Caco-2 (cell line): ENCODE measurements around the gene MRPL33. TPM values are rescaled to one million over a fixed set of nuclear protein-coding genes. Genes with fewer than 3 reads are reported as not detected.
A peak's percentile ranks its signal among the peaks of the same experiment; 100 is the strongest.

ENCODE experiments used
- BruUV-seq: library from RNA; stranded (reverse); fragments of 400-500 nt; replicated peaks from 2 replicates; lab custom pipeline; 2021; lab: Mats Ljungman, UMichigan
- CTCF ChIA-PET: fragments of 300-600 bp; sonication (Branson Sonifier 250); formaldehyde crosslinking; loops from one replicate; lab custom pipeline; 2022; ENCODE audit warnings: antibody characterized with exemption; lab: Charles Lee
- POLR2A ChIA-PET: fragments of 300-600 bp; sonication (Branson Sonifier 250); formaldehyde crosslinking; loops from one replicate; lab custom pipeline; 2022; ENCODE audit warnings: antibody characterized with exemption; lab: Charles Lee
- DNase-seq, 2 experiments: peaks; one replicate each; pipeline versions ENCODE4 v3.0.0 to v3.0.0-alpha.2; 2020 to 2022
- H3K27me3 ChIP-seq: replicated peaks from 2 replicates; pipeline ENCODE4 v1.6.0; 2011; ENCODE audit warnings: low read length; ENCODE audit not compliant: control insufficient read depth, insufficient read depth
- H3K36me3 ChIP-seq: 2 replicates; pipeline ENCODE4 v1.5.1; 2011; ENCODE audit warnings: low read length; ENCODE audit not compliant: control insufficient read depth, insufficient read depth
- H3K4me1 ChIP-seq: fragments of 250-450 bp; sonication (Bioruptor Pico); 2 replicates; pipeline ENCODE4 v1.5.1; 2020; ENCODE audit warnings: mild to moderate bottlenecking
- H3K4me3 ChIP-seq: 2 replicates; pipeline ENCODE4 v1.5.1; 2011; ENCODE audit warnings: low read depth, mild to moderate bottlenecking, control low read depth, low read length
- H3K9me3 ChIP-seq: fragments of 250-450 bp; sonication (Bioruptor Pico); 2 replicates; pipeline ENCODE4 v1.5.1; 2020; ENCODE audit warnings: mild to moderate bottlenecking, moderate library complexity
- H3K27ac Mint-ChIP-seq: one replicate; pipeline ENCODE4 v1.8.0; 2022; ENCODE audit warnings: mixed read lengths; ENCODE audit not compliant: unreplicated experiment
- H3K27me3 Mint-ChIP-seq: one replicate; pipeline ENCODE4 v1.8.0; 2022; ENCODE audit warnings: mixed read lengths; ENCODE audit not compliant: insufficient read depth, unreplicated experiment
- H3K36me3 Mint-ChIP-seq: one replicate; pipeline ENCODE4 v1.8.0; 2022; ENCODE audit warnings: mild to moderate bottlenecking, mixed read lengths; ENCODE audit not compliant: insufficient read depth, unreplicated experiment
- H3K4me1 Mint-ChIP-seq: one replicate; pipeline ENCODE4 v1.8.0; 2022; ENCODE audit warnings: low read depth, mixed read lengths; ENCODE audit not compliant: unreplicated experiment
- H3K4me3 Mint-ChIP-seq: one replicate; pipeline ENCODE4 v1.8.0; 2022; ENCODE audit warnings: mild to moderate bottlenecking, moderate library complexity, mixed read lengths; ENCODE audit not compliant: unreplicated experiment
- H3K9me3 Mint-ChIP-seq: one replicate; pipeline ENCODE4 v1.8.0; 2022; ENCODE audit warnings: mixed read lengths; ENCODE audit not compliant: unreplicated experiment
- CTCF ChIP-seq, 2 experiments: fragments of 200-600 bp in 1 of 2; IDR thresholded peaks; 1 replicate in 1 of 2; 2 replicates in 1 of 2; pipeline versions ENCODE4 v1.5.1 to v1.8.0; 2011 to 2022; ENCODE audit warnings: antibody characterized with exemption in 1 of 2, control low read depth in 1 of 2, inconsistent platforms in 1 of 2, low read depth in 1 of 2, low read length in 1 of 2, mild to moderate bottlenecking in 1 of 2, moderate library complexity in 1 of 2; ENCODE audit not compliant: insufficient read depth in 1 of 2, severe bottlenecking in 1 of 2, unreplicated experiment in 1 of 2
- intact Hi-C: fragments of 100-400 bp; cut with micrococcal nuclease; formaldehyde crosslinking; loops from one replicate; pipeline ENCODE4 v1.10.0; 2022; ENCODE audit not compliant: unreplicated experiment
- total RNA-seq: library from RNA; stranded (reverse); gene quantifications from 2 replicates; pipeline ENCODE4 v1.2.3, GENCODE V29; 2022

Gene MRPL33
- total RNA-seq, 1 experiment from 2014 or later = 84.9 TPM

DNA sequence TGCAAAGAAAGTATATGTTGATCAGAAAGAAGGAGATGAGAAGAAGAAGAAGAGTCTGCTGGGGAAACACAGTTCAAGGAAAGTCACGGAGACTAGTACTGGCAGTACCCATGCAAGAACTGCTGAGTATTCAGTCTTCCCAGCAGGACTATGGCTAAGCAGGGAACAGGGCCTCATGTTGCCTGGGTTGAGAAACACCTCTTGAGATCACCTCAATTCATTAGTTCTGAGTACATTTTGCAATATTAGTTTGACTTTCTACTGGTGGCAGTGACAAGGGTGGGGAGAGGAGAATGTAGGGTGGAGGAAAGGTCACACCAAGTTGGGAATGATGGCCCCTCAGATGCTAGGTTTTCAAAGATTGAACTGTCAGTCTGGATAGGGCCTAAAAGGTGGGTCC lies 50.5 kb downstream of the MRPL33 start:
- TF ChIP-seq CTCF (IDR thresholded peaks at IDR 0.05; ENCODE audit: insufficient read depth in 1 of 2, low read depth in 1 of 2, low read length in 1 of 2, severe bottlenecking in 1 of 2, unreplicated experiment in 1 of 2) = no peak
- 0 out of 2 replicates have a peak, but pooled peaks cover 6% of the 10 kb centered on the region for H3K9me3 ChIP-seq
- peaks cover 22% of the 10 kb centered on the region for H3K9me3 Mint-ChIP-seq
- H3K4me3 ChIP-seq = no peak overlapping the region
- no peaks in the 10 kb centered on the region for H3K27me3 Mint-ChIP-seq
- H3K27ac Mint-ChIP-seq = no peak overlapping the region
- no peak for DNase-seq
- peaks cover 5% of the 10 kb centered on the region for H3K36me3 Mint-ChIP-seq
- CTCF ChIA-PET = no interaction called here
- no peaks in the 10 kb centered on the region for H3K4me1 Mint-ChIP-seq
- intact Hi-C loops = no loop called here
- no peaks in the 10 kb centered on the region for H3K27me3 ChIP-seq
- H3K4me3 Mint-ChIP-seq = no peak overlapping the region
- POLR2A ChIA-PET = no interaction called here
- H3K36me3 ChIP-seq = no peaks in the 10 kb centered on the region
- H3K4me1 ChIP-seq = no peaks in the 10 kb centered on the region
- BruUV-seq = no TSS peak

DNA sequence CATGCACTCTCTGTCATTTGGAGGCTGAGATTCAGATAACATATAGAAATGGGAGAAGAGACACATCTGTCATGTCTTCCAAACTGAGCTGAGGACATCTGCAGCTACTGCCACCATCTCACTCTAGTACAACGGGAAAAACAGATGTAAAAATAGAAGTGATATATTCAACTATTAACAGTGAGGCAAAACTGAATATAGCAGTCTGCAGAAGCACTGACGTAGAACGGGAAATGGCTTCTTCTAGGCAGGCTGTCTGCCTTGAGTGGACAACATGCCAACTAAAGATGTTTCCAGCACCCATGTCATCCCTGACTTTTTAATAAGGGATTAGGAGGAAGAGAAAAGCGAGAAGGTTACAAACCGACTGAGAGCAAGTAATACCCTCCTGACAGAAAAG lies 51.6 kb downstream of the MRPL33 start:
- BruUV-seq = no TSS peak
- H3K4me1 ChIP-seq = no peaks in the 10 kb centered on the region
- H3K4me3 ChIP-seq = no peak overlapping the region
- CTCF ChIA-PET = no interaction called here
- POLR2A ChIA-PET = no interaction called here
- H3K27me3 ChIP-seq = no peaks in the 10 kb centered on the region
- intact Hi-C loops = no loop called here
- Mint-ChIP-seq H3K36me3 (peaks cover 5% of the 10 kb centered on the region), H3K4me3 (no peak overlapping the region), H3K4me1 (peaks cover 5% of the 10 kb centered on the region), H3K27me3 (no peaks in the 10 kb centered on the region), H3K9me3 (peaks cover 22% of the 10 kb centered on the region), H3K27ac (peak overlapping the region; percentile 25)
- H3K36me3 ChIP-seq = no peaks in the 10 kb centered on the region
- 0 out of 2 replicates have a peak, but pooled peaks cover 6% of the 10 kb centered on the region for H3K9me3 ChIP-seq
- DNase-seq = no peak
- no peak for TF ChIP-seq CTCF (IDR thresholded peaks at IDR 0.05; ENCODE audit: insufficient read depth in 1 of 2, low read depth in 1 of 2, low read length in 1 of 2, severe bottlenecking in 1 of 2, unreplicated experiment in 1 of 2)

GRCh38 chr2:27823569-27823968 lies 52.0 kb downstream of the MRPL33 start:
- H3K9me3 Mint-ChIP-seq = peaks cover 22% of the 10 kb centered on the region
- CTCF ChIA-PET = no interaction called here

More at GRCh38 chr2:27823569-27823968, 52.0 kb downstream of the MRPL33 start:
- Mint-ChIP-seq H3K36me3 (peaks cover 5% of the 10 kb centered on the region), H3K27ac (no peak overlapping the region), H3K4me3 (no peak overlapping the region), H3K4me1 (peaks cover 10% of the 10 kb centered on the region), H3K27me3 (no peaks in the 10 kb centered on the region)
- no peak for DNase-seq
- no TSS peak for BruUV-seq
- Histone ChIP-seq H3K36me3 (no peaks in the 10 kb centered on the region), H3K27me3 (no peaks in the 10 kb centered on the region), H3K4me1 (no peaks in the 10 kb centered on the region), H3K9me3 (0 out of 2 replicates have a peak, but pooled peaks cover 6% of the 10 kb centered on the region), H3K4me3 (no peak overlapping the region)
- intact Hi-C loops = no loop called here
- TF ChIP-seq CTCF (IDR thresholded peaks at IDR 0.05; ENCODE audit: insufficient read depth in 1 of 2, low read depth in 1 of 2, low read length in 1 of 2, severe bottlenecking in 1 of 2, unreplicated experiment in 1 of 2) = peak in 1 of 2 experiments; percentile 20
- POLR2A ChIA-PET = no interaction called here
